HFFc6 (cell line): ENCODE results near the gene NOBOX. TPM values are rescaled to one million over a fixed set of nuclear protein-coding genes. Genes with fewer than 3 reads are reported as not detected.

Experiments
- DNase-seq: peaks from one replicate; pipeline ENCODE4 v3.0.0-alpha.2; 2018
- H3K27ac Mint-ChIP-seq: 2 replicates; pipeline ENCODE4 v1.8.0; 2020; ENCODE audit warnings: mild to moderate bottlenecking, mixed read lengths
- H3K27me3 Mint-ChIP-seq: 2 replicates; pipeline ENCODE4 v1.8.0; 2021; ENCODE audit warnings: mild to moderate bottlenecking, moderate library complexity, mixed read lengths; ENCODE audit not compliant: insufficient read depth
- H3K36me3 Mint-ChIP-seq: 2 replicates; pipeline ENCODE4 v1.8.0; 2021; ENCODE audit warnings: low read depth, mixed read lengths
- H3K4me1 Mint-ChIP-seq: 2 replicates; pipeline ENCODE4 v1.8.0; 2020; ENCODE audit warnings: low read depth, mixed read lengths
- H3K4me3 Mint-ChIP-seq: 2 replicates; pipeline ENCODE4 v1.8.0; 2020; ENCODE audit warnings: mild to moderate bottlenecking, moderate library complexity, mixed read lengths
- H3K9me3 Mint-ChIP-seq: 2 replicates; pipeline ENCODE4 v1.8.0; 2020; ENCODE audit warnings: mild to moderate bottlenecking, mixed read lengths
- long read RNA-seq: library from polyadenylated mRNA; unstranded; transcript quantifications from one replicate; pipeline ENCODE4 v2.0.0, GENCODE V29; 2019
- total RNA-seq, 6 experiments: library from RNA; stranded (reverse); fragmentation: NEBNext Ultra II Directional; extraction: Animal tissue kit (Norgen Biotek cat#: 25700); gene quantifications; 2 replicates in 1 of 6; 3 replicates in 5 of 6; pipeline ENCODE4 v1.2.3, GENCODE V29; 2021
- TF ChIP-seq, protein P1 (sequence below): fragments of 200-600 bp; sonication (generic); IDR thresholded peaks from 2 replicates; pipeline ENCODE4 v1.5.0; 2021; ENCODE audit warnings: antibody characterized with exemption, mild to moderate bottlenecking

The NOBOX gene
- not detected for total RNA-seq
- long read RNA-seq: 0 reads

DNA sequence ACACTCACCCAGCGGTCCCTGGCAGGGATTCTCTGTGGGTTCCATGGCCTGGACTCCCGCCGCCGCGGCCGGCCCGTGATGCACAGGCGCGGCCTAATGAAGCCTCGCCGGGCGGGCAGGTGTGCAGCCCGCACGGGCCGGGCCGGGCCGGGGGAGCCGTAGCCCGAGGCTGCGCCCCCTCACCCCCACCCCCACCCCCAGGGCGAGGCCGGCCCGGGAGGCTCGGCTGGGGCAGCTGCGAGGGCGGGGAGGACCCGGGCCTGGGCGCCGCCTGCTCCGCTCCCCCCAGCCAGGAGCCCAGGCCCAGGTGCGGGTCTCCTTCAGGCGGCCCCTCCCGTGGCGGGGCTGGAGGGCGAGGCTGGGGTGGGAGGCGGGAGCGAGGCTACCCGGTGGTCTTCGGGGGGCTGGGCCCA lies at the start of gene NOBOX:
Gene NOBOX (minus strand): TSS at position 45 of the 413 bp plus-strand sequence.
- Mint-ChIP-seq H3K4me1 (peaks cover 10% of the 10 kb centered on the region), H3K27me3 (peaks cover 2% of the 10 kb centered on the region), H3K27ac (no peak within 1 kb of the TSS), H3K9me3 (peaks cover 12% of the 10 kb centered on the region), H3K36me3 (no peaks in the 10 kb centered on the region), H3K4me3 (no peak within 1 kb of the TSS)
- DNase-seq: no peak
- TF ChIP-seq, protein P1, sequence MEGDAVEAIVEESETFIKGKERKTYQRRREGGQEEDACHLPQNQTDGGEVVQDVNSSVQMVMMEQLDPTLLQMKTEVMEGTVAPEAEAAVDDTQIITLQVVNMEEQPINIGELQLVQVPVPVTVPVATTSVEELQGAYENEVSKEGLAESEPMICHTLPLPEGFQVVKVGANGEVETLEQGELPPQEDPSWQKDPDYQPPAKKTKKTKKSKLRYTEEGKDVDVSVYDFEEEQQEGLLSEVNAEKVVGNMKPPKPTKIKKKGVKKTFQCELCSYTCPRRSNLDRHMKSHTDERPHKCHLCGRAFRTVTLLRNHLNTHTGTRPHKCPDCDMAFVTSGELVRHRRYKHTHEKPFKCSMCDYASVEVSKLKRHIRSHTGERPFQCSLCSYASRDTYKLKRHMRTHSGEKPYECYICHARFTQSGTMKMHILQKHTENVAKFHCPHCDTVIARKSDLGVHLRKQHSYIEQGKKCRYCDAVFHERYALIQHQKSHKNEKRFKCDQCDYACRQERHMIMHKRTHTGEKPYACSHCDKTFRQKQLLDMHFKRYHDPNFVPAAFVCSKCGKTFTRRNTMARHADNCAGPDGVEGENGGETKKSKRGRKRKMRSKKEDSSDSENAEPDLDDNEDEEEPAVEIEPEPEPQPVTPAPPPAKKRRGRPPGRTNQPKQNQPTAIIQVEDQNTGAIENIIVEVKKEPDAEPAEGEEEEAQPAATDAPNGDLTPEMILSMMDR: no peak

DNA sequence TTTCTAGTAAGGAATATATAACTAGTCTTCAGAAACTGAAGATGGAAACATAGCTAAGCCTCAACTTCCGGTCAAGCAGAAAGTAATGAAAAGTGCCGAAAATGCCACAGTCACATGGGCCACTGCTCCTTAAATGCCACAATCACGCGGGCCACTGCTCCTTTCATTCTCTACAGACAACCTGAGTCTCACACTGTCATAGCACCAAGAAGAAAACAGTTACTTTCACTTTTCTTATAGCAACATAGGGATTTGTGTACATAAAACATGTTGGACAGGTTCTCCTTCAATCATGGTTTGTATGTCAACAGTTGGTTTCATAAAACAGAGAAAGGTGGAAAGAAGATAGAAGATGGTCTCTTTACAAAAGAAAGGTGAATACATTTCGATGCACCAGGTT lies 48.6 kb upstream of the NOBOX start:
- H3K4me3 Mint-ChIP-seq: no peak overlapping the region
- H3K27ac Mint-ChIP-seq: no peak overlapping the region
- peaks cover 10% of the 10 kb centered on the region for H3K9me3 Mint-ChIP-seq
- H3K27me3 Mint-ChIP-seq: no peaks in the 10 kb centered on the region
- H3K36me3 Mint-ChIP-seq: no peaks in the 10 kb centered on the region
- DNase-seq: no peak
- TF ChIP-seq, protein P1: no peak
- no peaks in the 10 kb centered on the region for H3K4me1 Mint-ChIP-seq

GRCh38 chr7:144445590-144445989 lies 42.1 kb upstream of the NOBOX start:
- TF ChIP-seq, protein P1: no peak
- Mint-ChIP-seq H3K27me3 (no peaks in the 10 kb centered on the region), H3K27ac (no peak overlapping the region), H3K36me3 (no peaks in the 10 kb centered on the region), H3K9me3 (peaks cover 13% of the 10 kb centered on the region), H3K4me1 (no peaks in the 10 kb centered on the region), H3K4me3 (no peak overlapping the region)
- no peak for DNase-seq

DNA sequence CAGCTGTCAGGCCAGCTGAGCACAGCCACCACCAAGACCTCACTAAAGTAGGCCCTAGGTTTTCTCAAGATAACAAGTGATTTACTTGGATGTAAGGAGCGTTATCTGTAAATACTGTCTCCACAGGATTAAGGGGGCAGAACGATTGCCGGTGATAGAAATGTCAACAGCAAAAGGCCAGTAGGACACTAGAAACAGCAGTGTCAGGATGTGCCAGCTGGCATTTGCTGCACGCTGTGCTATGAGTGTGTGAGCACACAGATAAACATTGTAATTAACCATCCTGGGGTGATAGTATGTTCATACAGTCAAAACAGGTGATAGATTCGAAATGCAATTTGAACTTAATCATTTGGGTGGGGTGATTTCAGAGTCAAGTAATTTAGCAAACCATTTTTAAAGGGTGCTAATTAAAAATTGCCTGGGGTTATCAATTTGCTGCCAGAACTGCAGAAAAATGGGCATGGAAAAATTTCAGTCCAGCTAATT lies 36.3 kb upstream of the NOBOX start:
- H3K27ac Mint-ChIP-seq: no peak overlapping the region
- H3K36me3 Mint-ChIP-seq: no peaks in the 10 kb centered on the region
- TF ChIP-seq, protein P1: no peak
- H3K9me3 Mint-ChIP-seq: peaks cover 13% of the 10 kb centered on the region
- no peaks in the 10 kb centered on the region for H3K4me1 Mint-ChIP-seq
- no peak overlapping the region for H3K4me3 Mint-ChIP-seq
- H3K27me3 Mint-ChIP-seq: no peaks in the 10 kb centered on the region
- DNase-seq: no peak

- H3K27me3 Mint-ChIP-seq: no peaks in the 10 kb centered on the region
- no peak for DNase-seq
- H3K9me3 Mint-ChIP-seq: peaks cover 22% of the 10 kb centered on the region
- H3K27ac Mint-ChIP-seq: no peak overlapping the region
- H3K4me3 Mint-ChIP-seq: no peak overlapping the region
- H3K36me3 Mint-ChIP-seq: no peaks in the 10 kb centered on the region
- no peaks in the 10 kb centered on the region for H3K4me1 Mint-ChIP-seq
- TF ChIP-seq, protein P1: no peak
Measured at GRCh38 chr7:144438759-144439158, 35.3 kb upstream of the NOBOX start.
